ENCODE data around the gene SETDB1.

SETDB1 gene

DNA sequence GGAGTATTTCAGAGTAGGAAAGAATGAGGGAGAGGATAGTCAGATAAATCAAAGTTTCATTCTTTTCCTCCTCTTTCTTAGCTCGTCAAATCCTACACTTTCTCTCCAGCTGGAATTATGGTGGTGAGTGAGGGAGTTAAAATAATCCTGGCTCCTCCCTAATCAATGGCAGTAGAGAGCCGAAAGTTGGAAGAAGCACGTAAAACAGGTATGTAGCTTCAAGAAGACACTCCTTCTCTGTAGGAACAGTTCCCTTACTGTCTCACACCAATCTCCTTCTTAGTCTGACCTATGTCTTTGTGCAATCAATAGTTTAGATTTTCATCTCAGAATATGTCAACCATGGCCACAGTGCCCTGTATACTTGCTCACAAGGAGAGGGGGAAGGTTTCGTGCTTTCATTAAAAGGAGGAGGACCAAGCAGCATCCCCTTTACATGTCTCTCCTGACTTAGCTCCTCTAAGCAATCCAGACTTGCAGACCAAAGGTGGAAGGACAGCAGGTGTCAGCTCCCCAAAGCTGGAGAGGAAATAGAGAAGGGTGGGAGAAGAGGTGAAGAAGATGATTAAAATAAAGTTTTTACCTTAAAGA lies 79.7 kb downstream of the SETDB1 start:
- H3K36me3 ChIP-seq (ENCODE audit: insufficient read depth, low read length), result peaks cover 3% of the 10 kb centered on the region; the same call in 1 of the 2 replicates
- H3K27ac ChIP-seq (ENCODE audit: low read depth, low read length), result no peak overlapping the region
- H3K4me1 ChIP-seq (ENCODE audit: insufficient read depth, low read length), result peaks cover 22% of the 10 kb centered on the region
- no peaks in the 10 kb centered on the region for H3K9me3 ChIP-seq (ENCODE audit: insufficient read depth, low read depth, low read length)
- H3K27me3 ChIP-seq (ENCODE audit: insufficient read depth, low read length), result no peaks in the 10 kb centered on the region
- no peak overlapping the region for H3K9ac ChIP-seq (ENCODE audit: low read depth, low read length)
- H3K4me3 ChIP-seq (ENCODE audit: low read length), result peak overlapping the region; percentile 52
- 80% methylated on average over 3 of the region's 4 CpGs for WGBS

DNA sequence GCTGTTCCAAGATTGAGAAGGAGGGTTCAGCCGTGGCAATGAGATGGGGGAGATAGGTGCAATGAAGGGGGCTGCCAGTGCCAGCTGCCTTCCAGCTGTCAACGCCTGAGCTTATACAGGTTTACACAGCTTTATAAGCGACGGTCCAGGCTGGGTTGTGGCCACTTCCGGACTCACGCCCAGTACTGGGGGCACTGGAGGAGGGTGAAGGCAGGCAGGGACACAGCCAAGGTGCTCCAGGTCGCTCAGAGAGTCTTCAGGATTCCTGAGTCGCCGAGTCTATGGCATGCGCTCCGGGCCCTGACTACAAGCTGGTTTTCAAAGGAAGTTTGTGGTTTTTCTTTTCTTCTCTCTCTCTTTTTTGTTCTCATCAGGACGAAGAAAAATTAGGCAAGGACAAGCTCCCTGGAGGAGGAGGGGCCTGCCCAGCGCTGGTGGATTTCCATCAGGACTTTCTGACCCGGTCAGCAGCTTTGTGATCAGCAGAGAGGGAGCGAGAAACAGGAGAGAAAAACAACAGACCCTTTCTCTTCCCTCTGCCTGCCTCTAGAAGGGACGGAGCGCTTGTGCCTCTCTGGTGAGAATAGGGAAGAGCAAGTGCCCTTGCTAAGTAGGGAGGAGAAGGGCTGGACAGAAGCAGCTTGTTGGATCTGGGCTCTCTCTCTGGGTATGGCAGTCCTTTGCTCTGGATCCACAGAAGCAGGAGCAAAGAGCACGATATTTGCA lies 80.3 kb downstream of the SETDB1 start, which contains the start of gene MINDY1:
Gene MINDY1, minus strand, starts transcription at position 576 of the 726 bp plus-strand sequence. CDS start 4,285 bp downstream, outside the sequence.
- WGBS, result 13% methylated on average over 18 of the region's 18 CpGs
- H3K4me1 ChIP-seq (ENCODE audit: insufficient read depth, low read length), result peaks cover 22% of the 10 kb centered on the region
- H3K36me3 ChIP-seq (ENCODE audit: insufficient read depth, low read length), result no peaks in the 10 kb centered on the region
- peak within 1 kb of the TSS; percentile 62 for H3K9ac ChIP-seq (ENCODE audit: low read depth, low read length)
- no peaks in the 10 kb centered on the region for H3K27me3 ChIP-seq (ENCODE audit: insufficient read depth, low read length)
- H3K4me3 ChIP-seq (ENCODE audit: low read length), result peak within 1 kb of the TSS; percentile 83
- H3K9me3 ChIP-seq (ENCODE audit: insufficient read depth, low read depth, low read length), result no peaks in the 10 kb centered on the region
- peak within 1 kb of the TSS; percentile 68; the same call in 1 of the 2 replicates for H3K27ac ChIP-seq (ENCODE audit: low read depth, low read length)

DNA sequence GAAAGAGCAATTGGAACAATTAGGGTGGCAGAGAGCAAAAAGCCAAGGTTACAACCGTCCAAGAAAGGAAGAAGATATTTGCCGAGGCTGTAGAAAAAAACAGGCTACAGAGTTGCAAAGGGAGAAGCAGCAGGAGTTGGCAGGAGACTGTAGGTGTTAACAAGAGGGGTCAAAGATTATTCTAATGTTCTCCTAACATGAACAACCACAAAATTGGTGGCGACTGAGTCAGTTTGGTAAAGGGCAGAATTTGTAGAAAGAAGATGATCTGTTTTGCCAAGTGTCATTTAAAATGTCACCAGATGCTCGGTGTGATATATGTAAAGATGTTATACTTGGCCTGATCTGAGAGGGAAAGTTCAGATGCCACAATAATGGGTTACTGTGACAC lies 81.7 kb downstream of the SETDB1 start:
- Histone ChIP-seq H3K9me3 (ENCODE audit: insufficient read depth, low read depth, low read length) (no peaks in the 10 kb centered on the region), H3K27ac (ENCODE audit: low read depth, low read length) (peak overlapping the region; percentile 68; the same call in 1 of the 2 replicates), H3K9ac (ENCODE audit: low read depth, low read length) (peak overlapping the region; percentile 62), H3K27me3 (ENCODE audit: insufficient read depth, low read length) (no peaks in the 10 kb centered on the region), H3K4me3 (ENCODE audit: low read length) (peak overlapping the region; percentile 83), H3K4me1 (ENCODE audit: insufficient read depth, low read length) (peaks cover 22% of the 10 kb centered on the region), H3K36me3 (ENCODE audit: insufficient read depth, low read length) (no peaks in the 10 kb centered on the region)
- WGBS, result 29% methylated on average over 4 of the region's 4 CpGs

DNA sequence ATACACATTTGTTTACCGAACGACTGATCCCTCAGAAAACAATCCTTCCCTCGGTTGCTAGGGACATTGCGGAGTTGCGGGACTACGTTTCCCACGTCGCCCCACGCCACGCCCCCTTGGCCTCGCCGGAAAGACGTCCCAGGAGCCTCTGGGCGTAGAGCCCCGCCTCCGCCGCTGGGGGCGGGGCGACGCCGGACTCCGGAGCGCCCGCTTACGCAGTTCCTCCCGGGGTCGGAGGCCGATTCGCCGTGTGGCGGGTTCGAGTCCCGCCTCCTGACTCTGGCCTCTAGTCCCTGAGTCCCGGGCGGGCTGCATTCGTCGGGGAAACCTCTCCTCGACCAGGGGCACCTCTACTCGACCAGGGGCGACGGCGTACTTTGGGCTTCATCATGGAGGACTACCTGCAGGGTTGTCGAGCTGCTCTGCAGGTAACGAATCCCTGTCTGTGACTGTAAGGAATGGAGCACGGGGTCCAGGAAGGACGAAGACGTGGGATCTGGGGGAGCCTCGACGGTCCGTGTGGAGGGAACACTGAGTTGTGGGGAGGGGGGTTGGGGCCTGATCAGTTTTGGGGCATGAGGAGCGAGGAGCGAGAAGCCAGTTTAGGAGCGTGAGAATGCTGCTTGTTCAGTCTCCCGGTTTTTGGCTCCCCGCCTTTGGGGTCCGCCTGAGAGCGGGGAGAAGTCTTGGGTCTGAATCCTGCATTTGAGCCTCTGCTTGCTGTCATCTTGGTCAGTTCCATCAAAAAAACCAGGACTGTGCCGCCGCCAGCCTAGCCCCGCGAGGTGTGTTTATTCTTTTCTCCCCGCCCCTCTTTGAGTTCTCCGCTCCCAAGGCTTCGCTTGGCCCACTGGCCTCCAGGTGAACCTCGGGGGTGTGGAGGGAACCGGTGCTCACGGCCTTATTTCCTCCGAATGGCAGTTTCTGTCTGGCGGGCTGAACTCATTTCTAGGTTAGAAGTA lies 82.4 kb downstream of the SETDB1 start, which contains the start of gene PRUNE1:
Gene PRUNE1, plus strand, starts transcription at position 206 of the 962 bp plus-strand sequence. Its CDS starts 184 bp downstream, at position 390.
- H3K4me1 ChIP-seq (ENCODE audit: insufficient read depth, low read length), result peaks cover 22% of the 10 kb centered on the region

DNA sequence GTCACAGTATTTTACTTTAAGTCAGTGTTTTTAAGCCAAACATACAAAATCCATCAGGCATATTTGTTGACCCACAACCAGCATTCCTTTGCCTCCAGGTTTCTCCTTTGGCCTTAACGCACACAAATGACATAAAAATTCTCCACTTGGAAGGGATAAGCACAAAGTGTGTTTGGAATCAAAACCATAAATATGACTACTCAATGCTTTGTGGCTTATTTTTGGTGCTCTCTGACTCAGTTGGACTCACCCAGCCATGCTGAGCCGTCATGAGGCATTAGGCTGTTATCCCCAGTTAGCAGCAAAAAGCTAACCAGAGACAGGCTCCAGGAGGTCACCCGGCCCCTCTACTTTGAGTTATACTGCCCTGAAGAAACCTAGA lies 83.0 kb downstream of the SETDB1 start:
- Histone ChIP-seq H3K36me3 (ENCODE audit: insufficient read depth, low read length) (no peaks in the 10 kb centered on the region), H3K27ac (ENCODE audit: low read depth, low read length) (no peak overlapping the region), H3K9me3 (ENCODE audit: insufficient read depth, low read depth, low read length) (no peaks in the 10 kb centered on the region), H3K4me1 (ENCODE audit: insufficient read depth, low read length) (peaks cover 22% of the 10 kb centered on the region), H3K4me3 (ENCODE audit: low read length) (peak overlapping the region; percentile 83), H3K27me3 (ENCODE audit: insufficient read depth, low read length) (no peaks in the 10 kb centered on the region), H3K9ac (ENCODE audit: low read depth, low read length) (no peak overlapping the region)
- 76% methylated on average over 3 of the region's 3 CpGs for WGBS

More for the DNA sequence above, 82.4 kb downstream of the SETDB1 start, which contains the start of gene PRUNE1:
- no peaks in the 10 kb centered on the region for H3K27me3 ChIP-seq (ENCODE audit: insufficient read depth, low read length)
- H3K9me3 ChIP-seq (ENCODE audit: insufficient read depth, low read depth, low read length), result no peaks in the 10 kb centered on the region
- H3K36me3 ChIP-seq (ENCODE audit: insufficient read depth, low read length), result no peaks in the 10 kb centered on the region
- H3K4me3 ChIP-seq (ENCODE audit: low read length), result peak within 1 kb of the TSS; percentile 83
- H3K9ac ChIP-seq (ENCODE audit: low read depth, low read length), result peak within 1 kb of the TSS; percentile 74
- 2% methylated on average over 68 of the region's 69 CpGs for WGBS
- H3K27ac ChIP-seq (ENCODE audit: low read depth, low read length), result peak within 1 kb of the TSS; percentile 68; the same call in 1 of the 2 replicates

DNA sequence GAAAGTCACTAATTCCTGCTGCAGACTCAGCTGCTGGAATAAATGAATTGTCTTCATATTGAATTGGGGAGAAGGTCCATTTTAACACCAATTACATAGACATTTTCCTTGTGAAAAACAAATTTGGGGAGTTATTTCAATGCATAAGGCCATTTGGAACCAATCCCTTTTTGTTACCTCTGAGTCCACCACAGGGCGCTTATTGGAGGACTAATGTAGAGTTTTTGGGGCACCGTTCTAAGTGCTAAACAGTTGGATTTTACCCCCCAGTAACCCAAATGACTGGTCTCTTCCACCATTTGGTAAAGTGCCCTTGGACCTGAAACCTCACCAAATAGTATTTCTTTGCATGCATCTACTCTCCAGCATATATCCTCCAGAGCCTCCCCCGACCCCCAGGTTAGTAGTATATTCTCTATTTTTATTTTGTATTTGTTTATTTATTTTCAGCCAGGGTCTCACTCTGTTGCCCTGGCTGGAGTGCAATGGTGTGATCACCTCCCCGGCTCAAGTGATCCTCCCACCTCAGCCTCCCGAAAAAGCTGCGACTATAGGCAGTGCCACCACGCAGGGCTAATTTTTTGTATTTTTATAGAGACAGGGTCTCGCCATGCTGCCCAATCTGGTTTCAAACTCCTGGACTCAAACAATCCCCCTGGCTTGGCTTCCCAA lies 83.6 kb downstream of the SETDB1 start:
- Histone ChIP-seq H3K27ac (ENCODE audit: low read depth, low read length) (no peak overlapping the region), H3K9me3 (ENCODE audit: insufficient read depth, low read depth, low read length) (no peaks in the 10 kb centered on the region), H3K36me3 (ENCODE audit: insufficient read depth, low read length) (no peaks in the 10 kb centered on the region), H3K27me3 (ENCODE audit: insufficient read depth, low read length) (no peaks in the 10 kb centered on the region), H3K4me1 (ENCODE audit: insufficient read depth, low read length) (peaks cover 22% of the 10 kb centered on the region), H3K9ac (ENCODE audit: low read depth, low read length) (no peak overlapping the region), H3K4me3 (ENCODE audit: low read length) (no peak overlapping the region)
- WGBS, result 95% methylated on average over 7 of the region's 8 CpGs

DNA sequence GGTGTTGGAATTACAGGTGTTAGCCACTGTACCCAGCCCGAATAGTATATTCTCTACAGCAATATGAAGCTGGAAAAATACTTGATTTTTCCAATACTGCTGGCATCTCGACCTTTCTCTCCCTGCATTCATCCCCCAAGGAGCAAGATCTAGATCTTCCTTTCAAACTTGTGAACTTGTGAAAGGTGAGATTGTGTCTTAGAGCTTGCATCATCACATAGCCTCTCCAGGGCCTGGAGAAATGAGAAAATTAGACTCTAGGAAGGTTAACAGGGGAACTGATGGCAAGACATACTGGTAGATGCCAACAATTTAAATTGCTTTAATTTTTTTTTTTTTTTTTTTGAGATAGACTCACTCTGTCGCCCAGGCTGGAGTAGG lies 84.2 kb downstream of the SETDB1 start:
- no peaks in the 10 kb centered on the region for H3K27me3 ChIP-seq (ENCODE audit: insufficient read depth, low read length)
- peaks cover 21% of the 10 kb centered on the region for H3K4me1 ChIP-seq (ENCODE audit: insufficient read depth, low read length)
- H3K36me3 ChIP-seq (ENCODE audit: insufficient read depth, low read length), result no peaks in the 10 kb centered on the region
- no peak overlapping the region for H3K9ac ChIP-seq (ENCODE audit: low read depth, low read length)
- H3K4me3 ChIP-seq (ENCODE audit: low read length), result no peak overlapping the region
- WGBS, result 95% methylated on average over 3 of the region's 3 CpGs
- no peaks in the 10 kb centered on the region for H3K9me3 ChIP-seq (ENCODE audit: insufficient read depth, low read depth, low read length)
- H3K27ac ChIP-seq (ENCODE audit: low read depth, low read length), result no peak overlapping the region

DNA sequence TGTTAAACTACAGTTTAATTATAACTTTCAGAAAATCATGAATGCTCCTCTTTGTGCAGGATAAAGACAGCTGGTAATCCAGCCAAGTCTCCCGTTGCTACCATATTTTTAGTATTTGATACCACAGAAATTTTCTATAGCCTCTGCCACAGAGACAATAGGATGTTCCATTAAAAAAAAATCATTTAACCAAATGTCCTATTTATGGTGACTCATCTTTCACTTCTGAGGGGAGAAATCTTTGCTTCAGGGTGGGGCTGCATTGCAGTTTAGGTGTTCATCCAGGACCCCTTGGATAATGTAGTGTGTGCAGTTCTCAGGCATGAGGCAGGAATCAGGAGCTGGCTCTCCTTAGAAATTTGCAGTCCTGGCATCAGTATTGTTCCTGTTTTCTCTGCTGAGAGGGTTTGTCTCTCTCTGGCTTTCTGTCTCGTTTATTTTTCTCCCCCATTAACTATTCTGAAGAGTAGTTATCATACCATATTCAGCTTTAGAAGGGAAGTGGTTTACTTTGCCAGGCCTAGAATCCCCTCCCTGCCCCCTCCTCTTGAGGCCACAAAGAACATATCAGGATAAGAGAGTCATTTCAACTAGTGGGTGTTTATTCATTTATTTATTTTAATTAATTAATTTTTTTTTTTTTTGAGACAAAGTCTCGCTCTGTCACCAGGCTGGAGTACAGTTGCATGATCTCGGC lies 85.1 kb downstream of the SETDB1 start:
- Histone ChIP-seq H3K36me3 (ENCODE audit: insufficient read depth, low read length) (no peaks in the 10 kb centered on the region), H3K4me3 (ENCODE audit: low read length) (no peak overlapping the region), H3K27me3 (ENCODE audit: insufficient read depth, low read length) (no peaks in the 10 kb centered on the region), H3K9me3 (ENCODE audit: insufficient read depth, low read depth, low read length) (no peaks in the 10 kb centered on the region), H3K4me1 (ENCODE audit: insufficient read depth, low read length) (peaks cover 13% of the 10 kb centered on the region), H3K9ac (ENCODE audit: low read depth, low read length) (no peak overlapping the region), H3K27ac (ENCODE audit: low read depth, low read length) (no peak overlapping the region)
- WGBS, result 97% methylated on average over 3 of the region's 4 CpGs

DNA sequence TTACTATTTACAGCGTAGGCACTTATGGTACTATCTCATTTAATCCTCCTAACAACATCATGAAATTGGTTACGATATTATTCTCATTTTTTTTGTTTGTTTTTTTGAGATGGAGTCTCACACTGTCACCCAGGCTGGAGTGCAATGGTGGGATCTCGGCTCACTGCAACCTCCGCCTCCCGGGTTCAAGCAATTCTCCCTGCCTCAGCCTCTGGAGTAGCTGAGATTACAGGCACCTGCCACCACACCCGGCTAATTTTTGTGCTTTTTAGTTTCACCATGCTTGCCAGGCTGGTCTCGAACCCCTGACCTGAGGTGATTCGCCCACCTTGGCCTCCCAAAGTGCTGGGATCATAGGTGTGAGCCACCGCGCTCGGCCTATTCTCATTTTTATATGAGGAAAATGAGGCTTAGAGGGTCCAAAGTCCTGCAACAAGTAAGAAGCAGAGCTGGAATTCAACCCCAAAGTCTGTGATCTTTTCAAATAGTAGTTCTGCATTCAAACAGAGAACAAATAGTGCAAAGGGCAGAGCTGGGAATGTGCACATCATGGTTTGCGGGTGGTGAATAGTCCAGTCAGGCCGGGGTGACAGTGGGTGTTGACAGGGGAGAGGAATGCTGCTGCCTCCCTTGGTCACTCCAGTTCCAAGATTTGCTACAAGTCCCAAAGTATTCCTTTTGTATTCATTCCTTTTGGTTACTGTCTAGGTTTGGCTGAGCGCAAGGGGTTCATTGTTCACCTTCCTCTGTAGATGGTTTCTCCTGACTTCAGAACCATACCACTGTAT lies 86.7 kb downstream of the SETDB1 start:
- Histone ChIP-seq H3K36me3 (ENCODE audit: insufficient read depth, low read length) (peaks cover 2% of the 10 kb centered on the region), H3K4me1 (ENCODE audit: insufficient read depth, low read length) (peaks cover 5% of the 10 kb centered on the region), H3K9ac (ENCODE audit: low read depth, low read length) (no peak overlapping the region), H3K4me3 (ENCODE audit: low read length) (no peak overlapping the region), H3K9me3 (ENCODE audit: insufficient read depth, low read depth, low read length) (no peaks in the 10 kb centered on the region), H3K27me3 (ENCODE audit: insufficient read depth, low read length) (no peaks in the 10 kb centered on the region), H3K27ac (ENCODE audit: low read depth, low read length) (no peak overlapping the region)
- 95% methylated on average over 14 of the region's 14 CpGs for WGBS
